Measurements from ENCODE around the gene EXOC8. TPM values are rescaled to one million over a fixed set of nuclear protein-coding genes. Genes with fewer than 3 reads are reported as not detected.

EXOC8 gene
- total RNA-seq, 1 experiment from 2014 or later, result 12.7 TPM

- no peaks in the 10 kb centered on the region for H3K36me3 ChIP-seq (ENCODE audit: control insufficient read depth in 1 of 2, insufficient read depth in 2 of 2, low read length in 2 of 2)
- no peaks in the 10 kb centered on the region for H3K79me2 ChIP-seq (ENCODE audit: insufficient read depth, low read length)
- no peak overlapping the region for H3K27ac ChIP-seq (ENCODE audit: low read depth, low read length)
- no peak for TF ChIP-seq ZNF274 (IDR thresholded peaks at IDR 0.05; ENCODE audit: low read depth, low read length)
- no peak for TF ChIP-seq ELF1 (IDR thresholded peaks at IDR 0.05; ENCODE audit: borderline replicate concordance, low read depth)
- no peak for TF ChIP-seq RAD21 (IDR thresholded peaks at IDR 0.05; ENCODE audit: low read depth)
- no peak for TF ChIP-seq REST (IDR thresholded peaks at IDR 0.05; ENCODE audit: low read depth)
- no peak for TF ChIP-seq EGR1 (IDR thresholded peaks at IDR 0.05; ENCODE audit: low read depth)
- no peak for TF ChIP-seq POLR2AphosphoS5 (IDR thresholded peaks at IDR 0.05; ENCODE audit: low read depth, low read length)
- no peak for TF ChIP-seq FOSL1 (IDR thresholded peaks at IDR 0.05; ENCODE audit: low read depth)
- TF ChIP-seq POLR2A (IDR thresholded peaks at IDR 0.05; ENCODE audit: borderline replicate concordance, extremely low read depth, insufficient read depth, insufficient read length), result no peak
- no peak for TF ChIP-seq EZH2phosphoT487 (IDR thresholded peaks at IDR 0.05; ENCODE audit: borderline replicate concordance)
- TF ChIP-seq CEBPB (IDR thresholded peaks at IDR 0.05; ENCODE audit: low read depth), result no peak
- TF ChIP-seq ATF3 (IDR thresholded peaks at IDR 0.05), result no peak
- no peak for TF ChIP-seq CBX3 (IDR thresholded peaks at IDR 0.05; ENCODE audit: low read depth)
- no peak for TF ChIP-seq ZBTB33 (IDR thresholded peaks at IDR 0.05; ENCODE audit: extremely low read depth, insufficient replicate concordance, low read length)
- TF ChIP-seq SRF (IDR thresholded peaks at IDR 0.05; ENCODE audit: low read depth), result no peak
- TF ChIP-seq TCF7L2 (IDR thresholded peaks at IDR 0.05; ENCODE audit: borderline replicate concordance, extremely low read depth, insufficient read depth, insufficient read length), result no peak
- no peak for TF ChIP-seq MAX (IDR thresholded peaks at IDR 0.05)
- H3K4me3 ChIP-seq (replicated peaks in 1 of 2; ENCODE audit: low read depth in 1 of 2, low read length in 2 of 2), result no peak overlapping the region
- no peaks in the 10 kb centered on the region for H3K27me3 ChIP-seq (ENCODE audit: insufficient read depth, low read length)
- ChIA-PET CTCF (no interaction called here), POLR2A (interaction anchor here (2.1 kb wide), 1 partner anchor 12 kb away, joined by 5 read pairs; the partner anchor contains the start of genes EXOC8 and SPRTN), RAD21 (ENCODE audit: low non-redundant PET in 1 of 2, low total read pairs in 2 of 2, uncharacterized antibody in 2 of 2, unreplicated experiment in 2 of 2) (no interaction called here)
- H3K4me2 ChIP-seq (ENCODE audit: low read length), result no peak overlapping the region
- H3K9me2 ChIP-seq (ENCODE audit: insufficient read depth), result no peaks in the 10 kb centered on the region
- ATAC-seq (no peak), DNase-seq (ENCODE audit: low read depth, low spot score) (no peak)
- no peaks in the 10 kb centered on the region for H4K20me1 ChIP-seq (ENCODE audit: insufficient read depth)
- BruUV-seq (replicated peaks), result no TSS peak
- H3K9me3 ChIP-seq (ENCODE audit: control insufficient read depth in 1 of 2, insufficient read depth in 1 of 2, low read depth in 1 of 2, low read length in 2 of 2), result no peaks in the 10 kb centered on the region
- intact Hi-C loops (cut with micrococcal nuclease), result no loop called here
- H2AFZ ChIP-seq (ENCODE audit: low read depth, low read length, poor library complexity, severe bottlenecking), result no peak overlapping the region
- no peaks in the 10 kb centered on the region for H3K4me1 ChIP-seq (ENCODE audit: control insufficient read depth in 1 of 2, insufficient read depth in 2 of 2, low read length in 2 of 2)
- H3K9ac ChIP-seq (ENCODE audit: low read length), result no peak overlapping the region
These were observed 11.4 kb downstream of the EXOC8 start for GRCh38 chr1:231326248-231326647.

All from HCT116 (cell line).